Measurements from ENCODE around the gene CISH.

CISH gene

DNA sequence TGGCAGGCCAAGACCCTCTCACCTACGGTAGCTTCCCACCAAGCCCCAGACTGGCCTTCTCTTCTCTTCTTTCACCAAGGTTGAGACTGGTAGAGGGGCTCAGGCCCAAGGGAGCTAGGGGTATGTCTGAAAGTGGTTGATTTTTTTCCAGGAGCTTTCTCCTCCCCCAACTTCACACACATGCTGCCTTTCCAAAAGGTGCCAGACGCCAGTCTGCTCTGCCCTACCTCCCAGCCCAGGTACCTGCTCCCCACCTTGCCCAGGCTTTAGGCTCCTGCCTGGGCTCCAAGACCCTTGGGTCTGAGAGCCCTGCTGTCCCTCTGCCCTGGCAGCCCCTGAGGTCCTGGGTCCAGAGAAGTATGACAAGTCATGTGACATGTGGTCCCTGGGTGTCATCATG is 33.8 kb upstream of the CISH start:
- no peak for TF ChIP-seq SNAI2 (CRISPR knock-in tag; IDR thresholded peaks at IDR 0.05)
- TF ChIP-seq GLIS3 (CRISPR knock-in tag; IDR thresholded peaks at IDR 0.05) = no peak
- no peak for TF ChIP-seq ZC3H10 (CRISPR knock-in tag; IDR thresholded peaks at IDR 0.05)
- TF ChIP-seq, protein P1, sequence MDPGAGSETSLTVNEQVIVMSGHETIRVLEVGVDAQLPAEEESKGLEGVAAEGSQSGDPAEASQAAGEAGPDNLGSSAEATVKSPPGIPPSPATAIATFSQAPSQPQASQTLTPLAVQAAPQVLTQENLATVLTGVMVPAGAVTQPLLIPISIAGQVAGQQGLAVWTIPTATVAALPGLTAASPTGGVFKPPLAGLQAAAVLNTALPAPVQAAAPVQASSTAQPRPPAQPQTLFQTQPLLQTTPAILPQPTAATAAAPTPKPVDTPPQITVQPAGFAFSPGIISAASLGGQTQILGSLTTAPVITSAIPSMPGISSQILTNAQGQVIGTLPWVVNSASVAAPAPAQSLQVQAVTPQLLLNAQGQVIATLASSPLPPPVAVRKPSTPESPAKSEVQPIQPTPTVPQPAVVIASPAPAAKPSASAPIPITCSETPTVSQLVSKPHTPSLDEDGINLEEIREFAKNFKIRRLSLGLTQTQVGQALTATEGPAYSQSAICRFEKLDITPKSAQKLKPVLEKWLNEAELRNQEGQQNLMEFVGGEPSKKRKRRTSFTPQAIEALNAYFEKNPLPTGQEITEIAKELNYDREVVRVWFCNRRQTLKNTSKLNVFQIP (CRISPR knock-in tag; IDR thresholded peaks at IDR 0.05; ENCODE audit: borderline replicate concordance, low read depth) = no peak
- TF ChIP-seq TOX (CRISPR knock-in tag; IDR thresholded peaks at IDR 0.05; ENCODE audit: borderline replicate concordance) = no peak
- no peak for TF ChIP-seq ARNTL (CRISPR knock-in tag; IDR thresholded peaks at IDR 0.05; ENCODE audit: borderline replicate concordance, low read depth)
- no peak for TF ChIP-seq TCF4 (CRISPR knock-in tag; IDR thresholded peaks at IDR 0.05; ENCODE audit: borderline replicate concordance)
- TF ChIP-seq, protein P2, sequence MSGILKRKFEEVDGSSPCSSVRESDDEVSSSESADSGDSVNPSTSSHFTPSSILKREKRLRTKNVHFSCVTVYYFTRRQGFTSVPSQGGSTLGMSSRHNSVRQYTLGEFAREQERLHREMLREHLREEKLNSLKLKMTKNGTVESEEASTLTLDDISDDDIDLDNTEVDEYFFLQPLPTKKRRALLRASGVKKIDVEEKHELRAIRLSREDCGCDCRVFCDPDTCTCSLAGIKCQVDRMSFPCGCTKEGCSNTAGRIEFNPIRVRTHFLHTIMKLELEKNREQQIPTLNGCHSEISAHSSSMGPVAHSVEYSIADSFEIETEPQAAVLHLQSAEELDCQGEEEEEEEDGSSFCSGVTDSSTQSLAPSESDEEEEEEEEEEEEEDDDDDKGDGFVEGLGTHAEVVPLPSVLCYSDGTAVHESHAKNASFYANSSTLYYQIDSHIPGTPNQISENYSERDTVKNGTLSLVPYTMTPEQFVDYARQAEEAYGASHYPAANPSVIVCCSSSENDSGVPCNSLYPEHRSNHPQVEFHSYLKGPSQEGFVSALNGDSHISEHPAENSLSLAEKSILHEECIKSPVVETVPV (CRISPR knock-in tag; IDR thresholded peaks at IDR 0.05) = no peak

DNA sequence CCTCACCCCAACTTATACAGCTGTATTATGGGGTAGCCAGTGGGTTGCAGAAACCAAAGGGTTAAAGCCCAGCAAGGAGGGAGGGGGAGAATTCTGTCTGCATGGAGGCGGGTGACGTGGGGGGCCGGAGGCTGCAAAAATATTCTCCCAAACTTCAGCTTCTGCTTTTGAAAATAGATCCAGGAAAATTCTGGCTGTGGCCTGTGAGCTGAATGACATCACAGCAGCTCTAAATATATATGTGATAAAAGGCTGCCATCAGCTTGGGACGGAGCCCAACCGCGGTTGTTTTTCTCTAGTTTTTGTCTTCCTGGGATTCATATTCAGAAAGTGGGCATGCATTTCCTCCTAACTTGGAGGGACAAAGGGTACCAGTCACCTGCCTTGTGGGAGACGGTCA is 33.0 kb upstream of the CISH start:
- ATAC-seq = no peak
- TF ChIP-seq TCF4 (CRISPR knock-in tag; IDR thresholded peaks at IDR 0.05; ENCODE audit: borderline replicate concordance) = no peak
- TF ChIP-seq, protein P1 (CRISPR knock-in tag; IDR thresholded peaks at IDR 0.05; ENCODE audit: borderline replicate concordance, low read depth) = no peak
- TF ChIP-seq GLIS3 (CRISPR knock-in tag; IDR thresholded peaks at IDR 0.05) = no peak
- no peak for TF ChIP-seq ZNF70 (CRISPR knock-in tag; IDR thresholded peaks at IDR 0.05)
- no peak for TF ChIP-seq SNAI2 (CRISPR knock-in tag; IDR thresholded peaks at IDR 0.05)
- TF ChIP-seq ZNF8 (CRISPR knock-in tag; IDR thresholded peaks at IDR 0.05) = no peak
- TF ChIP-seq, protein P2 (CRISPR knock-in tag; IDR thresholded peaks at IDR 0.05) = no peak
- no peak for TF ChIP-seq OSR1 (CRISPR knock-in tag; IDR thresholded peaks at IDR 0.05)
- TF ChIP-seq, protein P3, sequence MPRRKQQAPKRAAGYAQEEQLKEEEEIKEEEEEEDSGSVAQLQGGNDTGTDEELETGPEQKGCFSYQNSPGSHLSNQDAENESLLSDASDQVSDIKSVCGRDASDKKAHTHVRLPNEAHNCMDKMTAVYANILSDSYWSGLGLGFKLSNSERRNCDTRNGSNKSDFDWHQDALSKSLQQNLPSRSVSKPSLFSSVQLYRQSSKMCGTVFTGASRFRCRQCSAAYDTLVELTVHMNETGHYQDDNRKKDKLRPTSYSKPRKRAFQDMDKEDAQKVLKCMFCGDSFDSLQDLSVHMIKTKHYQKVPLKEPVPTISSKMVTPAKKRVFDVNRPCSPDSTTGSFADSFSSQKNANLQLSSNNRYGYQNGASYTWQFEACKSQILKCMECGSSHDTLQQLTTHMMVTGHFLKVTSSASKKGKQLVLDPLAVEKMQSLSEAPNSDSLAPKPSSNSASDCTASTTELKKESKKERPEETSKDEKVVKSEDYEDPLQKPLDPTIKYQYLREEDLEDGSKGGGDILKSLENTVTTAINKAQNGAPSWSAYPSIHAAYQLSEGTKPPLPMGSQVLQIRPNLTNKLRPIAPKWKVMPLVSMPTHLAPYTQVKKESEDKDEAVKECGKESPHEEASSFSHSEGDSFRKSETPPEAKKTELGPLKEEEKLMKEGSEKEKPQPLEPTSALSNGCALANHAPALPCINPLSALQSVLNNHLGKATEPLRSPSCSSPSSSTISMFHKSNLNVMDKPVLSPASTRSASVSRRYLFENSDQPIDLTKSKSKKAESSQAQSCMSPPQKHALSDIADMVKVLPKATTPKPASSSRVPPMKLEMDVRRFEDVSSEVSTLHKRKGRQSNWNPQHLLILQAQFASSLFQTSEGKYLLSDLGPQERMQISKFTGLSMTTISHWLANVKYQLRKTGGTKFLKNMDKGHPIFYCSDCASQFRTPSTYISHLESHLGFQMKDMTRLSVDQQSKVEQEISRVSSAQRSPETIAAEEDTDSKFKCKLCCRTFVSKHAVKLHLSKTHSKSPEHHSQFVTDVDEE (CRISPR knock-in tag; IDR thresholded peaks at IDR 0.05) = no peak
- TF ChIP-seq ARNTL (CRISPR knock-in tag; IDR thresholded peaks at IDR 0.05; ENCODE audit: borderline replicate concordance, low read depth) = no peak
- TF ChIP-seq ZFP30 (CRISPR knock-in tag; IDR thresholded peaks at IDR 0.05) = no peak
- TF ChIP-seq CSDC2 (CRISPR knock-in tag; IDR thresholded peaks at IDR 0.05) = no peak
- TF ChIP-seq, protein P4, sequence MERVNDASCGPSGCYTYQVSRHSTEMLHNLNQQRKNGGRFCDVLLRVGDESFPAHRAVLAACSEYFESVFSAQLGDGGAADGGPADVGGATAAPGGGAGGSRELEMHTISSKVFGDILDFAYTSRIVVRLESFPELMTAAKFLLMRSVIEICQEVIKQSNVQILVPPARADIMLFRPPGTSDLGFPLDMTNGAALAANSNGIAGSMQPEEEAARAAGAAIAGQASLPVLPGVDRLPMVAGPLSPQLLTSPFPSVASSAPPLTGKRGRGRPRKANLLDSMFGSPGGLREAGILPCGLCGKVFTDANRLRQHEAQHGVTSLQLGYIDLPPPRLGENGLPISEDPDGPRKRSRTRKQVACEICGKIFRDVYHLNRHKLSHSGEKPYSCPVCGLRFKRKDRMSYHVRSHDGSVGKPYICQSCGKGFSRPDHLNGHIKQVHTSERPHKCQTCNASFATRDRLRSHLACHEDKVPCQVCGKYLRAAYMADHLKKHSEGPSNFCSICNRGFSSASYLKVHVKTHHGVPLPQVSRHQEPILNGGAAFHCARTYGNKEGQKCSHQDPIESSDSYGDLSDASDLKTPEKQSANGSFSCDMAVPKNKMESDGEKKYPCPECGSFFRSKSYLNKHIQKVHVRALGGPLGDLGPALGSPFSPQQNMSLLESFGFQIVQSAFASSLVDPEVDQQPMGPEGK (CRISPR knock-in tag; IDR thresholded peaks at IDR 0.05; ENCODE audit: borderline replicate concordance) = no peak
- no peak for TF ChIP-seq ESRRG (CRISPR knock-in tag; IDR thresholded peaks at IDR 0.05)
- TF ChIP-seq RARB (CRISPR knock-in tag; IDR thresholded peaks at IDR 0.05) = no peak
- no peak for TF ChIP-seq ZC3H10 (CRISPR knock-in tag; IDR thresholded peaks at IDR 0.05)
- TF ChIP-seq PPARA (CRISPR knock-in tag; IDR thresholded peaks at IDR 0.05; ENCODE audit: borderline replicate concordance) = no peak
- TF ChIP-seq ISL1 (CRISPR knock-in tag; IDR thresholded peaks at IDR 0.05) = no peak

More for the DNA sequence above, 33.8 kb upstream of the CISH start:
- ATAC-seq = no peak
